HG03108 (cell line): ENCODE data around the gene FAM98A.
A peak's percentile ranks its signal among the peaks of the same experiment; 100 is the strongest.

ENCODE experiments used
- ATAC-seq: cut with Tn5 transposase; IDR thresholded peaks from one replicate; pipeline ENCODE4 v1.9.1; 2021; ENCODE audit warnings: moderate library complexity; ENCODE audit not compliant: unreplicated experiment

FAM98A gene

DNA sequence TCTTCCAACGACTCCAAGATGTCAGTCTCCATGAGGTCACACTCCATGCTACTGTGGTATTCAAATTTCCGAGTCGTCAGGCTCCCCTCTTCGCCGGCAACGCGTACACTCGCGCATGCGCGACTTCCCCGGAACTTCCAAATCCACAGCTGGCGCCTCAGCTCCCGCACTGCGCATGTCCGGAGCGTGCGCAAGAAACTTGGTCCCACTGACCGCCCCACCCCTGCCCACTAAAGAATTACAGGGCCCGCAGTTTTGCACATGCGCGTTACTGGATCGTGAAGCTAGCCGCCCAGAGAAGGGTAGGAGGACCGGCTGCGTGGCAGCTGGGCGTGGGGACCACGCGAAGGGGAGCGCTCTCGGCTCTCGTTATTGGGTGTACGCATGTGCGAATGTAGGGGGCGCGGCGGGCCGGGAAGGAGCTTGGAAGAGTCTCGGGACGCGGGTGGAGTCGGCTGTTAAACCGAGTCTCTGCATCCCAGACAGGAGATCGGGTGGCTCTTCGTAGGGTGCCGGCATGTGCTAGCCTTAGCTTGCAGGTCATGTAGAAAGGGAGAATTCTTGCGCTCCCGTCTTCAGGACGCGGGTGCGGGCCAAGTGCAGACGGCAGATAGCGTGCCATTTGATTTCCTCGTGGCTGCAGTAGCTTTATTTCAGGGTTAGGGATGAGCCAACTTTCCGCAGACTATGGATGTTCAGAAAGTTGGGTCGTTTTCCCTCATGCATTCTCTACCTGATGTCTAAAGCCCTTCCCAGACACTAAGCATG is at the start of gene FAM98A:
FAM98A (minus strand) TSS at position 125 of the 768 bp plus-strand sequence; CDS start at position 47, 78 bp downstream.
- ATAC-seq, result peak; percentile 89

GRCh38 chr2:33645861-33646260 is 46.8 kb upstream of the FAM98A start:
- no peak for ATAC-seq

DNA sequence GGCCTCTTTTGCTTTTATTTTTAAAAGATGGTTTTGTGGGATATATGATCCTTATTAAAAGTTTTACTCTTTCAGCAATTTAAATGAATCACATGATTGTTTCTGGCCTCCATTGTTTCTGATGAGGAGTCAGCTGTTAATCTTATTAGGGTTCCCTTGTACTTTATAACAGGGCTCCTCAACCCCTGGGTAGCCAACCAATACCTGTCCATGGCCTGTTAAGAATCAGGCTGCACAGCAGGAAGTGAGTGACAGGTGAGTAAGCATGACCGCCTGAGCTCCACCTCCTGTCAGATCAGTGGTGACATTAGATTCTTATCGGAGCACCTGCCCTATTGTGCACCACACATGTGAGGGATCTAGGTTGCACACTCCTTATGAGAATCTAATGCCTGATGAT is 45.1 kb upstream of the FAM98A start:
- no peak for ATAC-seq

GRCh38 chr2:33636001-33636400 is 36.9 kb upstream of the FAM98A start:
- ATAC-seq, result no peak

- no peak for ATAC-seq
These were observed 35.3 kb upstream of the FAM98A start for GRCh38 chr2:33634261-33634910.

- no peak for ATAC-seq
These were observed 34.2 kb upstream of the FAM98A start for GRCh38 chr2:33633315-33633714.

- ATAC-seq, result no peak
These were observed 33.7 kb upstream of the FAM98A start for GRCh38 chr2:33632831-33633230.

GRCh38 chr2:33628031-33628827 is 29.1 kb upstream of the FAM98A start:
- ATAC-seq, result no peak

DNA sequence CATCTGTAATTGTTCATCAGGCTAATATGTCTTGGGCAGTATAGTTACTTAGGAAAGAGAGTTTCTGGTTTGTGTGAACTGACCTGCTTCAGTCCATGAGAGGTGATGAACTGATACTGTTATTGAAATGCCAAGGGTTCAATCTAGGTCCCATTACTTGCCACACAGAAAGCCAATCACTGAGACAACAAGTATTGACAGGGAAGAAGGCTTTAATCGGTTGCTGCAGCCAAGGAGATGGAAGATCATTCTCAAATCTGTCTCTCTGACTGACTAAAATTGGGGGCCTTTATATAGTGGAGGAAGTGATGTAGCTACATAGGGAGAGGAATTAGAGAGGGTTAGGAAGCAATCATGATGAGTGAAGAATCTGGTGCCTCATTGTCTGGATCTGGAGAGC is 19.9 kb upstream of the FAM98A start:
- no peak for ATAC-seq

DNA sequence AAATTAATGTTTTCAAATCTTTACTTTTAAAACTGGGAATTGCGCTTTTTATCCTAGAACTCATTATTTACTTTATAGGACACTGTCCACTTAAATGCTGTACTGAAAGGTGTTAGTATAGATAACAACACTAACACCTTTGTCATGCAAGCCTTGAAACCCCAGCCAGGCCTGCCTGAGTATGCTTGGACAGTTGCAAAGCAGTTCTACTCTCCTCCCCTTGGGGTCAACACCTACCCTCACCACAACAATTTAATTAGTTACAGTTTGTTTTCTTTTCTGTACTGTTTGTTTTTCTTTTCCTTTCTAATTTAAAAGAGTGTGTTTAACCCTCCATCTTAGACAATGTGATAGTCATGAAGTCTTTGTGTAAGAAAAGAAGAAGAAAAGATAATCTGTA is 18.9 kb upstream of the FAM98A start:
- ATAC-seq, result no peak

DNA sequence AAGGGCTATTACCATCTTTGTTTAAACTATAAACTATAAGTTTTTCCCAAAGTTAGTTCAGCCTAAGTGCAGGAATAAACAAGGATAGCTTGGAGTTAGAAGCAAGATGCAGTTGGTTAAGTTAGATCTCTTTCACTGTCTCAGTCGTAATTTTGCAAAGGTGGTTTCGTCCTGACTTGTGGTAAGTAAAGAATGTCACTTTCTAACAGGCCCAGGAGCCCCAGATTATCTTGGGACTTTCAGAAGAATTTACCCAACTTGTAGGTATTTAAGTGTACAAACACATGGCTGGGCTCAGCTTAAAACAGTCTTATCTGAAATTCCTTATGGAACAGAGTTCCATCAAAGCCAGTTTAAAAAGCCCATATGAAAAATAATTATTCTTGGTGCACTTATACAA is 18.3 kb upstream of the FAM98A start:
- ATAC-seq, result no peak

DNA sequence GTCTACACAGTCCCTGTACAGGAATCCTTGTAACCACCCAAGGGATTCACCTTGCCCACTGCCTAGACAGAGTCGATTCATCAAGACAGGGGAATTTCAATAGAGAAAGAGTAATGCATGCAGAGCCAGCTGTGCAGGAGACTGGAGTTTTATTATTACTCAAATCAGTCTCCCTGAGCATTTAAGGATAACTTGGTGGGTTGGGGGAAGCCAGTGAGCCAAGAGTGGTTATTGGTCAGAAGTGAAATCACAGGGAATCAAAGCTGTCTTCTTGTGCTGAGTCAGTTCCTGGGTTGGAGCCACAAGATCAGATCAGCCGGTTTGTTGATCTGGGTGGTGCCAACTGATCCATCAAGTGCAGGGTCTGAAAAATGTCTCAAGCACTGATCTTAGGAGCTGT is 17.8 kb upstream of the FAM98A start:
- no peak for ATAC-seq

DNA sequence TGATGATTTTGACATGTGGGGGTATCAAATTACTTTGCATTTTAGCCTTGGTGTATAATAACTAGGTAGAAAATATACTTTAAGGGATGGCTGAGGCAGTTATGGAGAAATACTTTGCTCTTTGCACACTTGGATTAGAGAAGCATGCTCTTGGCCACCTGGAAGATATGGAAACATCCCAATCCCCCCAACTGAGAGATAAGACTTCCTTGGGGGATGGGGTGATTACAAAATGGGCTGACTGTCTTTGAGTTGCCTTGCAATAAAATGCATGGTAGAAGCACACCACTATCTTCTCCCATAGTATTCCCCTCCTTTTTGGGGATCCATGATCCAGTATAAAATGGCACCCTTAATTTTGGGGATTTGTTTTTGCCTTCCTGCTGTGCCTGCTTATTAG is 15.1 kb upstream of the FAM98A start:
- ATAC-seq, result no peak

DNA sequence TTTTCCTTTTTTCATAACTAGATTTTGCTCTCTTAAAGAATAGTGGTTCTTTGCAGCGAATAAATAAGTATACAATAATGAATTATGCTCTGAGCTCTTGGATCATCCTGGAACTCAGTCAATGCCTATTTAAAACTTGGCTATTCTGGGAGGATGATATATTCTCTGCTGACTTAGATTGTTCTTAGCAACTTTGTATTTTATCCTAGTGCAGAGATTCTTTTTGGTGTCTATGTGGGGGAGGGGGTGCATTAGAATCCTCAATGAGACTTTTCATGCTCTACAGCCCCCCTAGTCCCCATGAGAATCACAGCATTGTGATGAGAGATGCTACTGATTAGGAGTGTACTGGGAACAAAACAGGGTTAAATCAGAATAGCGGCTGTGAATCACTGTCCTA is 8.8 kb upstream of the FAM98A start:
- no peak for ATAC-seq

GRCh38 chr2:33607251-33607721 is 8.2 kb upstream of the FAM98A start:
- ATAC-seq, result no peak

GRCh38 chr2:33606622-33607021 is 7.5 kb upstream of the FAM98A start:
- ATAC-seq, result no peak

- no peak for ATAC-seq
These were observed 7.0 kb upstream of the FAM98A start for GRCh38 chr2:33606100-33606499.

GRCh38 chr2:33605056-33605455 is 6.0 kb upstream of the FAM98A start:
- no peak for ATAC-seq

DNA sequence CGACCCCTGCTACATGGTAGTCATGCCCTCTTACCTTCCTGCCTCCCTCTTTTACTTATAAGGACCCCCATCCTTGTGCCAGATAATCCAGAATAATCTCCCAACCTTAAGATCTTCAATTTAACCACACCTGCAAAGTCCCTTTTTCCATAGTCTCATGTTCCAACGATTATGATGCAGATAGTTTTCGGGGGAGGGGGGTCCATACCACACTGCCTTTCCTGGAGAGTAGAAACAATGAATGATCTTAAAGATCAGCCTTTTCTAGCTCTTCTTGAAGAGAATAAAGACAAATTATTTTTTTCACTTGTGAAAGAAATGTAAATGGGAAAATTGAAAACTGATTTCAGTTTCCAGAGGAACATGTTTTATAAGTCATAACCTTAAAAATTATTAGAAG is 4.3 kb upstream of the FAM98A start:
- no peak for ATAC-seq

GRCh38 chr2:33602201-33602830 is 3.2 kb upstream of the FAM98A start:
- no peak for ATAC-seq

GRCh38 chr2:33599943-33600192 is 769 bp upstream of the FAM98A start:
- ATAC-seq, result no peak
